Neural cell (in vitro differentiated cells): ENCODE results near the gene ARL15.

ENCODE experiments used
- CTCF ChIP-seq: fragments of 450-650 bp; IDR thresholded peaks from 2 replicates; pipeline ENCODE4 v1.5.1; 2014; ENCODE audit warnings: antibody characterized with exemption, mild to moderate bottlenecking, moderate library complexity; ENCODE audit not compliant: poor library complexity, severe bottlenecking
- EP300 ChIP-seq: fragments of 450-650 bp; conservative IDR thresholded peaks from 2 replicates; pipeline ENCODE4 v1.6.1; 2014; ENCODE audit warnings: antibody characterized with exemption, mild to moderate bottlenecking, moderate library complexity; ENCODE audit not compliant: poor library complexity, severe bottlenecking
- EZH2 ChIP-seq: fragments of 200-600, 300-800 bp; shearing (Covaris generic), sonication (generic); IDR thresholded peaks from 2 replicates; pipeline ENCODE4 v1.6.1; 2014; ENCODE audit warnings: antibody characterized with exemption, low read length, borderline replicate concordance, mild to moderate bottlenecking; ENCODE audit not compliant: insufficient read depth, poor library complexity, severe bottlenecking
- MXI1 ChIP-seq: fragments of 450-650 bp; conservative IDR thresholded peaks from 2 replicates; pipeline ENCODE4 v1.6.1; 2014; ENCODE audit warnings: antibody characterized with exemption, mild to moderate bottlenecking; ENCODE audit not compliant: poor library complexity, severe bottlenecking
- POLR2AphosphoS5 ChIP-seq: IDR thresholded peaks from 2 replicates; pipeline ENCODE4 v1.6.1; 2012
- RAD21 ChIP-seq: fragments of 450-650 bp; conservative IDR thresholded peaks from 2 replicates; pipeline ENCODE4 v1.6.1; 2014; ENCODE audit warnings: antibody characterized with exemption, mild to moderate bottlenecking, moderate library complexity
- REST ChIP-seq: IDR thresholded peaks from 2 replicates; pipeline ENCODE4 v1.6.1; 2012; ENCODE audit warnings: borderline replicate concordance
- SMC3 ChIP-seq: fragments of 450-650 bp; conservative IDR thresholded peaks from 2 replicates; pipeline ENCODE4 v1.6.1; 2014; ENCODE audit warnings: antibody characterized with exemption, mild to moderate bottlenecking, moderate library complexity; ENCODE audit not compliant: poor library complexity
- TAF1 ChIP-seq: IDR thresholded peaks from 2 replicates; pipeline ENCODE4 v1.6.1; 2012; ENCODE audit warnings: low read depth

GRCh38 chr5:54307583-54307982 is 2.8 kb downstream of the ARL15 start:
- no peak for TF ChIP-seq CTCF
- no peak for TF ChIP-seq REST
- TF ChIP-seq SMC3: no peak
- no peak for TF ChIP-seq EZH2
- no peak for TF ChIP-seq EP300
- TF ChIP-seq TAF1: no peak
- TF ChIP-seq MXI1: no peak
- no peak for TF ChIP-seq RAD21
- no peak for TF ChIP-seq POLR2AphosphoS5
